GM23338 (cell line): ENCODE measurements around the gene OLFM1. TPM values are rescaled to one million over a fixed set of nuclear protein-coding genes. Genes with fewer than 3 reads are reported as not detected.
"Not testable (repeated sequence)": the region's sequence is repeated elsewhere in the genome, so short reads cannot be mapped to it uniquely, and the experiment has no call there.

Source experiments
- ATAC-seq: fragments of 200-7000 bp; cut with Tn5 transposase; 3 replicates; pipeline ENCODE4 v1.9.1; 2020
- DNase-seq: peaks from one replicate; pipeline ENCODE4 v3.0.0-alpha.2; 2015; ENCODE audit warnings: low spot score
- H2AFZ ChIP-seq: fragments of 200-600 bp; sonication (generic); 2 replicates; pipeline ENCODE4 v1.8.0; 2016; ENCODE audit warnings: antibody characterized with exemption, mild to moderate bottlenecking, moderate library complexity
- H3F3A ChIP-seq: fragments of 200-600 bp; sonication (generic); replicated peaks from 2 replicates; pipeline ENCODE4 v1.8.0; 2017; ENCODE audit warnings: antibody characterized with exemption, mixed run types, low read depth
- H3K27ac ChIP-seq: fragments of 200-600 bp; sonication (generic); 2 replicates; pipeline ENCODE4 v1.6.1; 2016; ENCODE audit warnings: low read depth
- H3K27me3 ChIP-seq: fragments of 200-600 bp; sonication (generic); 2 replicates; pipeline ENCODE4 v1.8.0; 2016; ENCODE audit warnings: mild to moderate bottlenecking, mixed run types, moderate library complexity; ENCODE audit not compliant: insufficient read depth
- H3K36me3 ChIP-seq: fragments of 200-600 bp; sonication (generic); 2 replicates; pipeline ENCODE4 v1.8.0; 2016; ENCODE audit warnings: mild to moderate bottlenecking; ENCODE audit not compliant: insufficient read depth
- H3K4me1 ChIP-seq: fragments of 200-600 bp; sonication (generic); 2 replicates; pipeline ENCODE4 v1.8.0; 2016; ENCODE audit warnings: mild to moderate bottlenecking, moderate library complexity; ENCODE audit not compliant: insufficient read depth
- H3K4me2 ChIP-seq: fragments of 200-600 bp; sonication (generic); 2 replicates; pipeline ENCODE4 v1.7.1; 2017; ENCODE audit warnings: mixed run types
- H3K4me3 ChIP-seq: fragments of 200-600 bp; sonication (generic); 2 replicates; pipeline ENCODE4 v1.6.1; 2016; ENCODE audit warnings: mixed run types
- H3K79me2 ChIP-seq: fragments of 200-600 bp; sonication (generic); replicated peaks from 2 replicates; pipeline ENCODE4 v1.8.0; 2017; ENCODE audit warnings: mild to moderate bottlenecking; ENCODE audit not compliant: insufficient read depth
- H3K9me2 ChIP-seq: fragments of 200-600 bp; sonication (generic); 2 replicates; pipeline ENCODE4 v1.8.0; 2017; ENCODE audit not compliant: insufficient read depth
- H4K20me1 ChIP-seq: fragments of 200-600 bp; sonication (generic); replicated peaks from 2 replicates; pipeline ENCODE4 v1.8.0; 2017; ENCODE audit warnings: mild to moderate bottlenecking; ENCODE audit not compliant: insufficient read depth
- H3K27ac Mint-ChIP-seq: 2 replicates; pipeline ENCODE4 v1.8.0; 2020; ENCODE audit warnings: inconsistent platforms, mild to moderate bottlenecking, moderate library complexity, mixed read lengths
- H3K27me3 Mint-ChIP-seq: 3 replicates; pipeline ENCODE4 v1.8.0; 2022; ENCODE audit warnings: low read depth, mild to moderate bottlenecking, moderate library complexity, mixed read lengths, inconsistent platforms; ENCODE audit not compliant: insufficient read depth, poor library complexity
- H3K36me3 Mint-ChIP-seq: 3 replicates; pipeline ENCODE4 v1.8.0; 2021; ENCODE audit warnings: low read depth, mild to moderate bottlenecking, inconsistent platforms, moderate library complexity, mixed read lengths
- H3K4me1 Mint-ChIP-seq: 3 replicates; pipeline ENCODE4 v1.8.0; 2020; ENCODE audit warnings: mild to moderate bottlenecking, inconsistent platforms, mixed read lengths
- H3K4me3 Mint-ChIP-seq: 3 replicates; pipeline ENCODE4 v1.8.0; 2021; ENCODE audit warnings: moderate library complexity, mild to moderate bottlenecking, inconsistent platforms, mixed read lengths
- H3K9me3 Mint-ChIP-seq: 3 replicates; pipeline ENCODE4 v1.8.0; 2020; ENCODE audit warnings: moderate library complexity, mild to moderate bottlenecking, inconsistent platforms, mixed read lengths
- CTCF ChIP-seq, 2 experiments: fragments of 200-600 bp in 1 of 2; sonication (generic) in 1 of 2; conservative IDR thresholded peaks; 2 replicates each; pipeline versions ENCODE4 v1.5.1 to v1.6.1; 2016 to 2017; ENCODE audit warnings: antibody characterized with exemption in 2 of 2, low read depth in 2 of 2, mild to moderate bottlenecking in 2 of 2, moderate library complexity in 1 of 2
- ETS1 ChIP-seq: IDR thresholded peaks from 2 replicates; pipeline ENCODE4 v1.6.1; 2016; ENCODE audit warnings: antibody characterized with exemption
- EZH2phosphoT487 ChIP-seq: fragments of 200-600 bp; sonication (generic); IDR thresholded peaks from one replicate; pipeline ENCODE4 v1.8.1; 2018; ENCODE audit warnings: antibody characterized with exemption; ENCODE audit not compliant: unreplicated experiment
- NANOG ChIP-seq: IDR thresholded peaks from 2 replicates; pipeline ENCODE4 v1.6.1; 2016; ENCODE audit warnings: antibody characterized with exemption, borderline replicate concordance
- polyA plus RNA-seq: library from polyadenylated mRNA; unstranded; fragments of >200 nt; fragmentation: Nextera tagmentation; extraction: Ambion mirVana; gene quantifications from 2 replicates; pipeline ENCODE4 v1.2.1, GENCODE V29; 2016
- total RNA-seq: library from RNA; depleted of rRNA; stranded (reverse); fragments of >200 nt; shearing (Covaris generic); gene quantifications from 2 replicates; pipeline ENCODE4 v1.2.3, GENCODE V29; 2014

The OLFM1 gene
- total and polyA plus RNA-seq, 2 experiments from 2014 or later: 20.6 to 40.1 TPM

- H3K4me3 Mint-ChIP-seq: no peak overlapping the region
- no peak overlapping the region for H3K27ac ChIP-seq
- H3K79me2 ChIP-seq: no peaks in the 10 kb centered on the region
- H3K4me1 Mint-ChIP-seq: peaks cover 8% of the 10 kb centered on the region
- no peak overlapping the region for H3K4me3 ChIP-seq
- no peaks in the 10 kb centered on the region for H4K20me1 ChIP-seq
- no peak for ATAC-seq
- H3K36me3 Mint-ChIP-seq: peaks cover 9% of the 10 kb centered on the region; the same call in 2 of the 3 replicates
- no peak for DNase-seq
- H3K27me3 Mint-ChIP-seq: peaks cover 14% of the 10 kb centered on the region
- no peaks in the 10 kb centered on the region for H3K9me2 ChIP-seq
- H3K27me3 ChIP-seq: no peaks in the 10 kb centered on the region
- no peaks in the 10 kb centered on the region for H3F3A ChIP-seq
- no peaks in the 10 kb centered on the region for H3K4me1 ChIP-seq
- H3K36me3 ChIP-seq: no peaks in the 10 kb centered on the region
- peaks cover 15% of the 10 kb centered on the region for H3K9me3 Mint-ChIP-seq
- H3K4me2 ChIP-seq: no peak overlapping the region
- TF ChIP-seq ETS1: no peak
- TF ChIP-seq CTCF (conservative IDR thresholded peaks at IDR 0.05; ENCODE audit: low read depth in 2 of 2): no peak
- TF ChIP-seq EZH2phosphoT487: no peak
- H2AFZ ChIP-seq: no peak overlapping the region
- H3K27ac Mint-ChIP-seq: no peak overlapping the region
These were observed 60.5 kb downstream of the OLFM1 start for GRCh38 chr9:135147938-135148337.

GRCh38 chr9:135148386-135148785, 60.9 kb downstream of the OLFM1 start:
- peaks cover 12% of the 10 kb centered on the region for H3K4me1 Mint-ChIP-seq
- H3F3A ChIP-seq: no peaks in the 10 kb centered on the region
- no peak overlapping the region for H3K4me3 Mint-ChIP-seq
- no peaks in the 10 kb centered on the region for H4K20me1 ChIP-seq
- no peak overlapping the region for H3K27ac ChIP-seq
- no peaks in the 10 kb centered on the region for H3K36me3 ChIP-seq
- DNase-seq (no peak), ATAC-seq (no peak)
- peaks cover 14% of the 10 kb centered on the region for H3K27me3 Mint-ChIP-seq
- no peaks in the 10 kb centered on the region for H3K79me2 ChIP-seq
- no peaks in the 10 kb centered on the region for H3K9me2 ChIP-seq
- no peak overlapping the region for H3K27ac Mint-ChIP-seq
- H3K27me3 ChIP-seq: no peaks in the 10 kb centered on the region
- H3K4me1 ChIP-seq: no peaks in the 10 kb centered on the region
- peaks cover 9% of the 10 kb centered on the region; the same call in 2 of the 3 replicates for H3K36me3 Mint-ChIP-seq
- H2AFZ ChIP-seq: no peak overlapping the region
- no peak overlapping the region for H3K4me3 ChIP-seq
- H3K9me3 Mint-ChIP-seq: peaks cover 15% of the 10 kb centered on the region
- TF ChIP-seq NANOG: no peak
- no peak overlapping the region for H3K4me2 ChIP-seq

GRCh38 chr9:135149901-135150300, 62.4 kb downstream of the OLFM1 start:
- not testable (repeated sequence) for H3K27me3 ChIP-seq, H3K4me1 ChIP-seq, H3K4me2 ChIP-seq, H3K9me2 ChIP-seq, H3K27ac Mint-ChIP-seq, H3K4me3 ChIP-seq, H3K36me3 ChIP-seq, H3K4me3 Mint-ChIP-seq, H3K27ac ChIP-seq, H2AFZ ChIP-seq, H4K20me1 ChIP-seq, DNase-seq, H3F3A ChIP-seq, H3K79me2 ChIP-seq, ATAC-seq, H3K36me3 Mint-ChIP-seq
- Mint-ChIP-seq H3K27me3 (peaks cover 14% of the 10 kb centered on the region), H3K4me1 (peaks cover 12% of the 10 kb centered on the region), H3K9me3 (peaks cover 15% of the 10 kb centered on the region)
